ENCODE measurements around the gene UBASH3B.

The UBASH3B gene

GRCh38 chr11:122799406-122800105 is 144.0 kb downstream of the UBASH3B start:
- Histone ChIP-seq H3K4me3 (ENCODE audit: low read depth, low read length) (no peak overlapping the region), H3K9me3 (no peaks in the 10 kb centered on the region), H3K27me3 (no peaks in the 10 kb centered on the region; the same call in none of the 2 replicates), H3K36me3 (no peaks in the 10 kb centered on the region), H3K4me1 (no peaks in the 10 kb centered on the region)
- no peak for TF ChIP-seq CTCF (IDR thresholded peaks at IDR 0.05; ENCODE audit: low read depth, low read length)
- DNase-seq, result no peak

GRCh38 chr11:122802876-122803275 is 147.4 kb downstream of the UBASH3B start:
- Histone ChIP-seq H3K4me3 (ENCODE audit: low read depth, low read length) (no peak overlapping the region), H3K9me3 (no peaks in the 10 kb centered on the region), H3K4me1 (no peaks in the 10 kb centered on the region), H3K36me3 (no peaks in the 10 kb centered on the region), H3K27me3 (no peaks in the 10 kb centered on the region; the same call in 1 of the 2 replicates)
- no peak for DNase-seq
- no peak for TF ChIP-seq CTCF (IDR thresholded peaks at IDR 0.05; ENCODE audit: low read depth, low read length)

- Histone ChIP-seq H3K4me3 (ENCODE audit: low read depth, low read length) (no peak overlapping the region), H3K27me3 (no peaks in the 10 kb centered on the region; the same call in 1 of the 2 replicates), H3K4me1 (no peaks in the 10 kb centered on the region), H3K36me3 (no peaks in the 10 kb centered on the region), H3K9me3 (no peaks in the 10 kb centered on the region)
- no peak for TF ChIP-seq CTCF (IDR thresholded peaks at IDR 0.05; ENCODE audit: low read depth, low read length)
- DNase-seq, result no peak
Measured at GRCh38 chr11:122803306-122803705, 147.8 kb downstream of the UBASH3B start.

- no peaks in the 10 kb centered on the region; the same call in 1 of the 2 replicates for H3K27me3 ChIP-seq
- no peaks in the 10 kb centered on the region for H3K36me3 ChIP-seq
- no peak for TF ChIP-seq CTCF (IDR thresholded peaks at IDR 0.05; ENCODE audit: low read depth, low read length)
- H3K4me1 ChIP-seq, result no peaks in the 10 kb centered on the region
- no peaks in the 10 kb centered on the region for H3K9me3 ChIP-seq
- no peak for DNase-seq
- H3K4me3 ChIP-seq (ENCODE audit: low read depth, low read length), result no peak overlapping the region
Measured at GRCh38 chr11:122803716-122804115, 148.2 kb downstream of the UBASH3B start.

- H3K27me3 ChIP-seq, result no peaks in the 10 kb centered on the region; the same call in 1 of the 2 replicates
- no peaks in the 10 kb centered on the region for H3K36me3 ChIP-seq
- DNase-seq, result no peak
Measured at GRCh38 chr11:122804161-122804560, 148.6 kb downstream of the UBASH3B start.

More at GRCh38 chr11:122804161-122804560, 148.6 kb downstream of the UBASH3B start:
- no peaks in the 10 kb centered on the region for H3K9me3 ChIP-seq
- no peaks in the 10 kb centered on the region for H3K4me1 ChIP-seq
- no peak overlapping the region for H3K4me3 ChIP-seq (ENCODE audit: low read depth, low read length)
- TF ChIP-seq CTCF (IDR thresholded peaks at IDR 0.05; ENCODE audit: low read depth, low read length), result no peak

Data from BE2C (cell line).